HG03103 (cell line): ENCODE results near the gene C11orf91.
A peak's percentile ranks its signal among the peaks of the same experiment; 100 is the strongest.
"Not testable (repeated sequence)": the region's sequence is repeated elsewhere in the genome, so short reads cannot be mapped to it uniquely, and the experiment has no call there.

ENCODE experiments used
- ATAC-seq: cut with Tn5 transposase; IDR thresholded peaks from one replicate; pipeline ENCODE4 v1.9.1; 2021; ENCODE audit warnings: low read depth; ENCODE audit not compliant: unreplicated experiment

The C11orf91 gene

GRCh38 chr11:33722590-33723234 lies 22.1 kb upstream of the C11orf91 start:
- ATAC-seq: peak; percentile 57

- no peak for ATAC-seq
These were observed 21.4 kb upstream of the C11orf91 start for GRCh38 chr11:33721984-33722383.

- ATAC-seq: no peak
These were observed 20.8 kb upstream of the C11orf91 start for GRCh38 chr11:33721426-33721825.

- no peak for ATAC-seq
These were observed 19.0 kb upstream of the C11orf91 start for GRCh38 chr11:33719587-33719986.

- no peak for ATAC-seq
These were observed 17.8 kb upstream of the C11orf91 start for GRCh38 chr11:33718440-33718839.

- no peak for ATAC-seq
These were observed 15.6 kb upstream of the C11orf91 start for GRCh38 chr11:33716243-33716642.

- no peak for ATAC-seq
These were observed 13.3 kb upstream of the C11orf91 start for GRCh38 chr11:33713856-33714398.

GRCh38 chr11:33713151-33713855 lies 12.7 kb upstream of the C11orf91 start:
- ATAC-seq: no peak

GRCh38 chr11:33712436-33712835 lies 11.8 kb upstream of the C11orf91 start:
- ATAC-seq: no peak

GRCh38 chr11:33709466-33709865 lies 8.8 kb upstream of the C11orf91 start:
- ATAC-seq: no peak

- no peak for ATAC-seq
These were observed 8.4 kb upstream of the C11orf91 start for GRCh38 chr11:33708985-33709384.

- not testable (repeated sequence) for ATAC-seq
These were observed 7.2 kb upstream of the C11orf91 start for GRCh38 chr11:33707831-33708230.

- ATAC-seq: no peak
These were observed 6.3 kb upstream of the C11orf91 start for GRCh38 chr11:33706966-33707365.

GRCh38 chr11:33706546-33706945 lies 5.9 kb upstream of the C11orf91 start:
- ATAC-seq: no peak

GRCh38 chr11:33704240-33705002 lies 3.8 kb upstream of the C11orf91 start:
- ATAC-seq: no peak

- no peak for ATAC-seq
These were observed 3.2 kb upstream of the C11orf91 start for GRCh38 chr11:33703788-33704187.

- ATAC-seq: no peak
These were observed 2.6 kb upstream of the C11orf91 start for GRCh38 chr11:33703234-33703633.

- ATAC-seq: no peak
These were observed 940 bp upstream of the C11orf91 start for GRCh38 chr11:33701302-33702230.

- ATAC-seq: no peak
These were observed 544 bp downstream of the C11orf91 start for GRCh38 chr11:33700063-33700501.

GRCh38 chr11:33699515-33700062 lies 1.0 kb downstream of the C11orf91 start:
- no peak for ATAC-seq
